Ishikawa (cell line): ENCODE results near the gene ATL3.

ENCODE experiments used
- CREB1 ChIP-seq: IDR thresholded peaks from 2 replicates; pipeline ENCODE4 v1.6.1; 2012; ENCODE audit warnings: low read depth
- EP300 ChIP-seq: IDR thresholded peaks from 2 replicates; pipeline ENCODE4 v1.6.1; 2012; ENCODE audit warnings: borderline replicate concordance
- FOXM1 ChIP-seq: IDR thresholded peaks from 2 replicates; pipeline ENCODE4 v1.6.1; 2012; ENCODE audit warnings: low read depth, borderline replicate concordance
- RAD21 ChIP-seq: IDR thresholded peaks from 2 replicates; pipeline ENCODE4 v1.6.1; 2012; ENCODE audit warnings: low read depth
- REST ChIP-seq: IDR thresholded peaks from 2 replicates; pipeline ENCODE4 v1.6.1; 2012; ENCODE audit warnings: low read depth, mild to moderate bottlenecking
- TAF1 ChIP-seq: IDR thresholded peaks from 2 replicates; pipeline ENCODE4 v1.6.1; 2012; ENCODE audit warnings: low read depth, mild to moderate bottlenecking
- YY1 ChIP-seq: IDR thresholded peaks from 2 replicates; pipeline ENCODE4 v1.6.1; 2012; ENCODE audit warnings: low read depth

- TF ChIP-seq REST (no peak), EP300 (no peak), YY1 (no peak), CREB1 (no peak), FOXM1 (no peak), TAF1 (no peak), RAD21 (no peak)
Measured at GRCh38 chr11:63660972-63661371, 10.2 kb downstream of the ATL3 start.
